Fibroblast of lung (primary cell): ENCODE data around the gene CDK9. TPM values are rescaled to one million over a fixed set of nuclear protein-coding genes. Genes with fewer than 3 reads are reported as not detected.

Experiments
- DNase-seq, 2 donors: peaks; one replicate each; pipeline versions ENCODE4 v3.0.0 to v3.0.0-alpha.2; 2010; ENCODE audit warnings: low read depth in 2 of 2
- H2AFZ ChIP-seq: 2 replicates; pipeline ENCODE4 v1.5.1; 2012; ENCODE audit warnings: low read length, control low read depth, inconsistent platforms
- H3K27ac ChIP-seq: 2 replicates; pipeline ENCODE4 v1.5.1; 2011; ENCODE audit warnings: low read length, control low read depth; ENCODE audit not compliant: insufficient read depth
- H3K27me3 ChIP-seq: 2 replicates; pipeline ENCODE4 v1.5.1; 2011; ENCODE audit warnings: mild to moderate bottlenecking, low read length; ENCODE audit not compliant: control insufficient read depth, insufficient read depth
- H3K36me3 ChIP-seq: 2 replicates; pipeline ENCODE4 v1.5.1; 2011; ENCODE audit warnings: low read length; ENCODE audit not compliant: control insufficient read depth, insufficient read depth
- H3K4me1 ChIP-seq: 2 replicates; pipeline ENCODE4 v1.5.1; 2011; ENCODE audit warnings: low read length; ENCODE audit not compliant: control insufficient read depth, insufficient read depth; ENCODE audit errors: extremely low read depth
- H3K4me2 ChIP-seq: 2 replicates; pipeline ENCODE4 v1.5.1; 2011; ENCODE audit warnings: low read length, control low read depth; ENCODE audit not compliant: insufficient read depth; ENCODE audit errors: extremely low read depth
- H3K4me3 ChIP-seq, 4 experiments: fragments of 200-600 bp in 1 of 4; sonication (generic) in 1 of 4; replicated peaks in 1 of 4; 2 replicates each; pipeline ENCODE4 v1.5.1; 2011 to 2016; ENCODE audit warnings: low read length in 4 of 4, low read depth in 3 of 4, mild to moderate bottlenecking in 3 of 4, control low read depth in 2 of 4, inconsistent platforms in 1 of 4, mixed read lengths in 1 of 4; ENCODE audit not compliant: insufficient read depth in 1 of 4; ENCODE audit errors: control extremely low read depth in 1 of 4
- H3K79me2 ChIP-seq: 2 replicates; pipeline ENCODE4 v1.5.1; 2012; ENCODE audit warnings: mild to moderate bottlenecking, low read length, inconsistent platforms; ENCODE audit not compliant: control insufficient read depth, insufficient read depth
- H3K9ac ChIP-seq: 2 replicates; pipeline ENCODE4 v1.5.1; 2011; ENCODE audit warnings: mild to moderate bottlenecking, low read length, control low read depth; ENCODE audit not compliant: insufficient read depth
- H3K9me3 ChIP-seq: 2 replicates; pipeline ENCODE4 v1.5.1; 2012; ENCODE audit warnings: low read depth, low read length; ENCODE audit not compliant: control insufficient read depth, insufficient read depth
- H4K20me1 ChIP-seq: 2 replicates; pipeline ENCODE4 v1.5.1; 2011; ENCODE audit warnings: low read length; ENCODE audit not compliant: control insufficient read depth, insufficient read depth; ENCODE audit errors: extremely low read depth
- CTCF ChIP-seq, 2 donors: IDR thresholded peaks in 1 of 2; conservative IDR thresholded peaks in 1 of 2; 1 replicate in 1 of 2; 2 replicates in 1 of 2; pipeline ENCODE4 v1.5.1; 2011 to 2012; ENCODE audit warnings: low read length in 2 of 2, control low read depth in 1 of 2, inconsistent platforms in 1 of 2, low read depth in 1 of 2, mild to moderate bottlenecking in 1 of 2
- EZH2 ChIP-seq: IDR thresholded peaks from 2 replicates; pipeline ENCODE4 v1.5.1; 2012; ENCODE audit warnings: low read length, control low read depth, mild to moderate bottlenecking; ENCODE audit errors: missing control alignments
- polyA plus RNA-seq, 2 donors: library from polyadenylated mRNA; depleted of rRNA in 1 of 2; stranded (reverse) in 1 of 2; unstranded in 1 of 2; fragments of >200 nt; gene quantifications; 2 replicates each; pipeline ENCODE4 v1.2.1, GENCODE V29; 2011 to 2012; ENCODE audit warnings: missing spikeins in 1 of 2
- total RNA-seq: library from RNA; depleted of rRNA; stranded (reverse); fragments of >200 nt; gene quantifications from 2 replicates; pipeline ENCODE4 v1.2.1, GENCODE V29; 2014

Gene CDK9
- total and polyA plus RNA-seq, 2 donors (not counting 1 experiment from before 2014, with no cell fraction given) = 54.8 to 82.2 TPM

GRCh38 chr9:127741831-127742434 lies 43.9 kb upstream of the CDK9 start:
- no peak overlapping the region for H3K27ac ChIP-seq
- no peaks in the 10 kb centered on the region for H3K27me3 ChIP-seq
- H4K20me1 ChIP-seq = no peaks in the 10 kb centered on the region
- no peak overlapping the region for H2AFZ ChIP-seq
- DNase-seq = peak; percentile 19 to 39
- TF ChIP-seq EZH2 (no peak), CTCF (conservative IDR thresholded peaks at IDR 0.05 in 1 of 2, IDR thresholded peaks at IDR 0.05 in 1 of 2; ENCODE audit: low read depth in 1 of 2, low read length in 2 of 2) (no peak)
- no peak overlapping the region for H3K9ac ChIP-seq
- H3K4me1 ChIP-seq = peaks cover 9% of the 10 kb centered on the region
- H3K4me2 ChIP-seq = no peak overlapping the region
- no peaks in the 10 kb centered on the region for H3K9me3 ChIP-seq
- H3K36me3 ChIP-seq = no peaks in the 10 kb centered on the region
- H3K79me2 ChIP-seq = no peaks in the 10 kb centered on the region
- peak overlapping the region in 1 of 4 experiments; percentile 28 for H3K4me3 ChIP-seq

GRCh38 chr9:127742435-127743088 lies 43.3 kb upstream of the CDK9 start:
- H3K9me3 ChIP-seq = no peaks in the 10 kb centered on the region
- TF ChIP-seq EZH2 (no peak), CTCF (conservative IDR thresholded peaks at IDR 0.05 in 1 of 2, IDR thresholded peaks at IDR 0.05 in 1 of 2; ENCODE audit: low read depth in 1 of 2, low read length in 2 of 2) (no peak)
- H4K20me1 ChIP-seq = no peaks in the 10 kb centered on the region
- H3K4me3 ChIP-seq = peak overlapping the region in 1 of 4 experiments; percentile 28
- no peaks in the 10 kb centered on the region for H3K36me3 ChIP-seq
- no peaks in the 10 kb centered on the region for H3K79me2 ChIP-seq
- no peak overlapping the region for H2AFZ ChIP-seq
- peak; percentile 48 to 76 for DNase-seq
- peaks cover 3% of the 10 kb centered on the region for H3K27me3 ChIP-seq
- H3K9ac ChIP-seq = no peak overlapping the region
- H3K4me1 ChIP-seq = peaks cover 9% of the 10 kb centered on the region
- no peak overlapping the region for H3K4me2 ChIP-seq
- H3K27ac ChIP-seq = no peak overlapping the region

- H3K27ac ChIP-seq = no peak overlapping the region
- H3K79me2 ChIP-seq = no peaks in the 10 kb centered on the region
- no peak overlapping the region for H3K9ac ChIP-seq
- H3K4me1 ChIP-seq = peaks cover 9% of the 10 kb centered on the region
- no peak overlapping the region for H3K4me2 ChIP-seq
- H3K36me3 ChIP-seq = no peaks in the 10 kb centered on the region
- no peak overlapping the region for H2AFZ ChIP-seq
- TF ChIP-seq EZH2 = no peak
- no peak for TF ChIP-seq CTCF (conservative IDR thresholded peaks at IDR 0.05 in 1 of 2, IDR thresholded peaks at IDR 0.05 in 1 of 2; ENCODE audit: low read depth in 1 of 2, low read length in 2 of 2)
- peaks cover 10% of the 10 kb centered on the region for H3K27me3 ChIP-seq
- no peak overlapping the region for H3K4me3 ChIP-seq
- no peaks in the 10 kb centered on the region for H4K20me1 ChIP-seq
- no peaks in the 10 kb centered on the region for H3K9me3 ChIP-seq
- no peak for DNase-seq
Observed at GRCh38 chr9:127744398-127745110, 41.3 kb upstream of the CDK9 start.
